HepG2 (cell line): Measurements from ENCODE around the gene TOB2. TPM values are rescaled to one million over a fixed set of nuclear protein-coding genes. Genes with fewer than 3 reads are reported as not detected.
"Not testable (repeated sequence)": the region's sequence is repeated elsewhere in the genome, so short reads cannot be mapped to it uniquely, and the experiment has no call there.

Experiments used
- ATAC-seq: fragments of 200-7000 bp; cut with Tn5 transposase; 3 replicates; pipeline ENCODE4 v1.9.1; 2020; ENCODE audit warnings: mild to moderate bottlenecking, moderate library complexity
- BruUV-seq: library from RNA; stranded (reverse); fragments of 400-500 nt; replicated peaks from 2 replicates; lab custom pipeline; 2021; lab: Mats Ljungman, UMichigan
- CTCF ChIA-PET: fragments of 300-600 bp; formaldehyde crosslinking; extraction: SDS; loops from one replicate; lab custom pipeline; 2021; ENCODE audit warnings: low total read pairs, inconsistent platforms, low intra/inter-chr PET ratio; lab: Yijun Ruan, JAX
- POLR2A ChIA-PET: fragments of 350-600 bp; sonication (Branson Sonifier 250); formaldehyde crosslinking; loops from one replicate; lab custom pipeline; 2020; ENCODE audit warnings: antibody characterized with exemption, inconsistent platforms; lab: Yijun Ruan, JAX
- DNase-seq: peaks from one replicate; pipeline ENCODE4 v3.0.0-alpha.2; 2015; ENCODE audit warnings: low spot score
- FAIRE-seq: peaks from 3 replicates; lab custom pipeline; 2011; peaks lifted over from hg19 to GRCh38; lab: Jason Lieb, UNC
- H2AFZ ChIP-seq: one replicate; pipeline ENCODE4 v1.6.1; 2011; ENCODE audit warnings: low read length, inconsistent platforms
- H3K27ac ChIP-seq: fragments of 300-600 bp; 3 replicates; pipeline ENCODE4 v1.8.0; 2011; ENCODE audit warnings: mixed run types, mild to moderate bottlenecking, mixed read lengths, low read length, inconsistent platforms; ENCODE audit not compliant: insufficient read depth; ENCODE audit errors: extremely low read length
- H3K27me3 ChIP-seq, 2 experiments: fragments of 200-600 bp in 1 of 2; 2 replicates in 1 of 2; 3 replicates in 1 of 2; pipeline versions ENCODE4 v1.6.0 to v1.8.0; 2011; ENCODE audit warnings: low read length in 2 of 2, mild to moderate bottlenecking in 2 of 2, moderate library complexity in 2 of 2, inconsistent platforms in 1 of 2; ENCODE audit not compliant: insufficient read depth in 2 of 2, control insufficient read depth in 1 of 2
- H3K36me3 ChIP-seq, 2 experiments: fragments of 200-600 bp in 1 of 2; replicated peaks in 1 of 2; 2 replicates in 1 of 2; 3 replicates in 1 of 2; pipeline versions ENCODE4 v1.5.1 to v1.8.0; 2011; ENCODE audit warnings: low read length in 2 of 2, inconsistent platforms in 1 of 2; ENCODE audit not compliant: insufficient read depth in 2 of 2, control insufficient read depth in 1 of 2
- H3K4me1 ChIP-seq: 2 replicates; pipeline ENCODE4 v1.5.1; 2012; ENCODE audit warnings: low read length, inconsistent platforms; ENCODE audit not compliant: insufficient read depth
- H3K4me2 ChIP-seq: 2 replicates; pipeline ENCODE4 v1.6.0; 2011; ENCODE audit warnings: low read depth, low read length, inconsistent platforms
- H3K4me3 ChIP-seq, 3 experiments: fragments of 200-600 bp in 1 of 3; sonication (generic), shearing (Covaris generic) in 1 of 3; replicated peaks in 1 of 3; 2 replicates each; pipeline ENCODE4 v1.5.1; 2011 to 2016; ENCODE audit warnings: low read length in 3 of 3, inconsistent platforms in 2 of 3, low read depth in 2 of 3, mild to moderate bottlenecking in 2 of 3, control low read depth in 1 of 3, mixed read lengths in 1 of 3; ENCODE audit not compliant: insufficient read depth in 1 of 3
- H3K79me2 ChIP-seq: one replicate; pipeline ENCODE4 v1.6.1; 2011; ENCODE audit warnings: low read length, inconsistent platforms; ENCODE audit not compliant: insufficient read depth
- H3K9ac ChIP-seq: 2 replicates; pipeline ENCODE4 v1.6.0; 2011; ENCODE audit warnings: mild to moderate bottlenecking, low read depth, low read length, inconsistent platforms; ENCODE audit not compliant: insufficient read depth
- H3K9me3 ChIP-seq: 2 replicates; pipeline ENCODE4 v1.5.1; 2012; ENCODE audit warnings: mild to moderate bottlenecking, low read length
- H4K20me1 ChIP-seq: 2 replicates; pipeline ENCODE4 v1.6.0; 2011; ENCODE audit warnings: inconsistent platforms, mild to moderate bottlenecking, low read length, moderate library complexity; ENCODE audit not compliant: insufficient read depth
- CEBPG ChIP-seq: IDR thresholded peaks from 2 replicates; pipeline ENCODE4 v1.6.1; 2016
- HNRNPL ChIP-seq: fragments of 200-400 bp; formaldehyde crosslinking; IDR thresholded peaks from 2 replicates; pipeline ENCODE4 v1.6.1; 2017; ENCODE audit warnings: mild to moderate bottlenecking, low read depth, low read length
- POLR2G ChIP-seq: fragments of 200-400 bp; formaldehyde crosslinking; IDR thresholded peaks from 2 replicates; pipeline ENCODE4 v1.6.1; 2018; ENCODE audit warnings: mild to moderate bottlenecking, low read depth, low read length, moderate library complexity
- RBFOX2 ChIP-seq: fragments of 200-400 bp; formaldehyde crosslinking; IDR thresholded peaks from 2 replicates; pipeline ENCODE4 v1.6.1; 2017; ENCODE audit warnings: low read depth, mild to moderate bottlenecking, low read length
- SOX13 ChIP-seq, 3 experiments: fragments of 450-650 bp in 1 of 3; sonication (generic) in 1 of 3; formaldehyde crosslinking in 1 of 3; IDR thresholded peaks in 2 of 3; conservative IDR thresholded peaks in 1 of 3; 2 replicates each; pipeline versions ENCODE4 v1.5.0 to v1.6.1; 2016 to 2020; ENCODE audit warnings: antibody characterized with exemption in 1 of 3, mild to moderate bottlenecking in 1 of 3, missing compliant biosample characterization in 1 of 3, missing genetic modification reagents in 1 of 3, moderate library complexity in 1 of 3
- WGBS: methylation state at CpG from one replicate; pipeline ENCODE4 v1.1.6; 2017; ENCODE audit warnings: low lambda C conversion rate; 5-methylcytosine and 5-hydroxymethylcytosine counted together
- in situ Hi-C: cut with HindIII; loops from 2 replicates; pipeline ENCODE4 v1.10.0; 2017; ENCODE audit warnings: low pct_unique_long_range_greater_than_20kb; ENCODE audit not compliant: extremely low pct_ligation_motif_present
- intact Hi-C: fragments of 100-400 bp; cut with micrococcal nuclease; formaldehyde crosslinking; loops from one replicate; pipeline ENCODE4 v1.10.0; 2022; ENCODE audit not compliant: unreplicated experiment
- polyA plus RNA-seq, 8 experiments: library from polyadenylated mRNA; depleted of rRNA in 3 of 8; stranded (reverse) in 7 of 8; unstranded in 1 of 8; fragments of >200 nt; fragmentation: Illumina TruSeq in 4 of 8; extraction: Trizol in 4 of 8; gene quantifications; 2 replicates each; pipeline versions ENCODE4 v1.2.1 to v1.2.3, GENCODE V29; 2011 to 2016; ENCODE audit warnings: low read depth in 4 of 8, missing spikeins in 1 of 8, mixed read lengths in 1 of 8; ENCODE audit not compliant: insufficient read depth in 1 of 8
- total RNA-seq, 5 experiments: library from RNA; depleted of rRNA; stranded (reverse); fragments of >200 nt; fragmentation: Illumina TruSeq; extraction: Trizol; gene quantifications; 2 replicates each; pipeline ENCODE4 v1.2.3, GENCODE V29; 2016; ENCODE audit warnings: low read depth in 1 of 5

Gene TOB2
- total and polyA plus RNA-seq, 2 of the 13 experiments (the other 11 are each of a cell fraction or from before 2014, with no cell fraction given) = 12.2 to 13.7 TPM

DNA sequence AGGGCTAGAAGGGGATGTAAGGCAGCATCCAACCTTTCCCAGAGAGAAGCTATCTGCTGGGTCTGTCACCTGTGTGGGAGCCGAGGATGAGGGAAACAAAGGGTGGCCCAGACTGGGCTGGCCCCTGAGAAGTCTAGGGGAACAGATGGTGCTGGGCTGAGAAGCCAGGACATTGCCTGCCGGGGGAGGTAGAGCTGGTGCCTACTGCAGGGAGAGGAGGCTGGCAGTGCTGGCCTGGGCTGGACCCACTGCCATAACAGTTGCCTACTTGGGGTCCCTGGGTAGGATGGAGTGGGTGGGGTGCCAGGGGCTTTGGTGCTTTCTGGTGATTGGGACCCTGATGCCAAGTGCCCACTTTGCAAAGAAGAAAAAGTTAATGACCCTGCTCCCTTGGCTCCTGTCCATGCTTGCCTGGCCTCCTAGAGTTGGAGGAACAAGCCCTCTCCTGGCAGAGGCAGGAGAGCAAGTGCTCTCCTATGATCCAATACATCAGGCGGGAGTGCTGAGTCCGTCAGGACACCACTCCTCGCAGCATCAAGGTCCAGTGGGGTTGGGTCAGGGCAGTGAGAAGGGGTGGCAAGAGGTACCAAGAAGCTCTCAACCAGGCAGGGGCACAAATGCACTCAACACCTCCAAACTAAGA lies 12.1 kb downstream of the TOB2 start:
- Histone ChIP-seq H4K20me1 (peaks cover 23% of the 10 kb centered on the region), H3K36me3 (peaks cover 15 to 39% of the 10 kb centered on the region in 2 experiments; a peak in 4 of 5 replicates), H3K4me1 (peaks cover 23% of the 10 kb centered on the region)
- BruUV-seq, H3K27ac ChIP-seq, H3K4me2 ChIP-seq, H3K9me3 ChIP-seq, intact Hi-C loops, H3K27me3 ChIP-seq, H3K79me2 ChIP-seq, FAIRE-seq, DNase-seq, POLR2A ChIA-PET, CTCF ChIA-PET, H3K9ac ChIP-seq, in situ Hi-C loops, H3K4me3 ChIP-seq, ATAC-seq, H2AFZ ChIP-seq: not testable (repeated sequence)
- WGBS = 100% methylated on average over 2 of the region's 5 CpGs
- TF ChIP-seq HNRNPL (0 out of 2 replicates have a peak, but pooled peaks have one; percentile 20), RBFOX2 (peak; percentile 51), POLR2G (0 out of 2 replicates have a peak, but pooled peaks have one; percentile 28)

DNA sequence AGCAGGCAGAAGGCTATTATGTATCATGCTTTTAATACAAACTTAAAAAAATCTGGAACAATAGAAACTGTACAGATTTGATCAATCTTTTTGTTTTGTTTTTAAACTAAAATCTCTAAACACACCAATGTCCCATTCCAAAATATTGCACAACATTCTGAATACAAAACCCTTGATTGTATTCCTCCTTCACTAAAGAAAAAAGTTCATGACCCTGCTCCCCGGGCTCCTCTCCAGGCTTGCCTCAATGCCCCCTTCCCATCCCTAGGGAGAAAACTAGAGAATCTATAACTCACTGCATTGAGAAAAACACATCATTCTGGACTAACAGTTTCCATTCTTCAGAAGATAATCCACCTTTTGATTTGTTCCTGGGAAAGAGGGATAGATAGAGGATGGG lies 13.1 kb downstream of the TOB2 start:
- not testable (repeated sequence) for BruUV-seq, DNase-seq

More for the DNA sequence above, 13.1 kb downstream of the TOB2 start:
- POLR2A ChIA-PET; H3K9me3 ChIP-seq; H2AFZ ChIP-seq; in situ Hi-C loops; H3K4me3 ChIP-seq; FAIRE-seq; CTCF ChIA-PET; H3K27me3 ChIP-seq; H3K27ac ChIP-seq; TF ChIP-seq SOX13 (IDR thresholded peaks at IDR 0.05): not testable (repeated sequence)
- peaks cover 13 to 33% of the 10 kb centered on the region in 2 experiments; a peak in 4 of 5 replicates for H3K36me3 ChIP-seq
- WGBS = 64% methylated on average over 1 of the region's 1 CpG
- TF ChIP-seq CEBPG = 0 out of 2 replicates have a peak, but pooled peaks have one; percentile 36
- 0 out of 4 replicates have a peak, but pooled peaks of 1 of the 2 experiments have one; percentile 23 for TF ChIP-seq SOX13 (CRISPR knock-in tag; conservative IDR thresholded peaks at IDR 0.05 in 1 of 2, IDR thresholded peaks at IDR 0.05 in 1 of 2)
- TF ChIP-seq, all 625 proteins: peak for 2; not testable (repeated sequence) for 623
- H3K4me2 ChIP-seq, H3K9ac ChIP-seq, intact Hi-C loops, ATAC-seq, H3K79me2 ChIP-seq: not testable (repeated sequence)
- Histone ChIP-seq H4K20me1 (peaks cover 19% of the 10 kb centered on the region), H3K4me1 (peaks cover 23% of the 10 kb centered on the region)
